IPS-20b (cell line): ENCODE results near the gene HHAT.
"Not testable (repeated sequence)": the region's sequence is repeated elsewhere in the genome, so short reads cannot be mapped to it uniquely, and the experiment has no call there.

Experiments used
- H3K27ac ChIP-seq: one replicate; pipeline ENCODE4 v1.5.1; 2013; ENCODE audit warnings: low read length
- H3K27me3 ChIP-seq: 2 replicates; pipeline ENCODE4 v1.6.1; 2013; ENCODE audit warnings: mild to moderate bottlenecking, low read length, inconsistent platforms; ENCODE audit not compliant: insufficient read depth
- H3K36me3 ChIP-seq: 2 replicates; pipeline ENCODE4 v1.6.1; 2013; ENCODE audit warnings: low read depth, mild to moderate bottlenecking, inconsistent platforms, low read length, moderate library complexity; ENCODE audit not compliant: insufficient read depth
- H3K4me1 ChIP-seq: 2 replicates; pipeline ENCODE4 v1.6.1; 2013; ENCODE audit warnings: mild to moderate bottlenecking, control low read depth, inconsistent platforms, low read length, moderate library complexity; ENCODE audit not compliant: insufficient read depth
- H3K4me3 ChIP-seq: 2 replicates; pipeline ENCODE4 v1.5.1; 2013; ENCODE audit warnings: mild to moderate bottlenecking, low read length, inconsistent platforms
- H3K9ac ChIP-seq: 2 replicates; pipeline ENCODE4 v1.6.1; 2013; ENCODE audit warnings: low read depth, mild to moderate bottlenecking, inconsistent platforms, low read length, moderate library complexity
- H3K9me3 ChIP-seq: 2 replicates; pipeline ENCODE4 v1.6.1; 2013; ENCODE audit warnings: mild to moderate bottlenecking, low read depth, low read length, inconsistent platforms; ENCODE audit not compliant: insufficient read depth

Gene HHAT

DNA sequence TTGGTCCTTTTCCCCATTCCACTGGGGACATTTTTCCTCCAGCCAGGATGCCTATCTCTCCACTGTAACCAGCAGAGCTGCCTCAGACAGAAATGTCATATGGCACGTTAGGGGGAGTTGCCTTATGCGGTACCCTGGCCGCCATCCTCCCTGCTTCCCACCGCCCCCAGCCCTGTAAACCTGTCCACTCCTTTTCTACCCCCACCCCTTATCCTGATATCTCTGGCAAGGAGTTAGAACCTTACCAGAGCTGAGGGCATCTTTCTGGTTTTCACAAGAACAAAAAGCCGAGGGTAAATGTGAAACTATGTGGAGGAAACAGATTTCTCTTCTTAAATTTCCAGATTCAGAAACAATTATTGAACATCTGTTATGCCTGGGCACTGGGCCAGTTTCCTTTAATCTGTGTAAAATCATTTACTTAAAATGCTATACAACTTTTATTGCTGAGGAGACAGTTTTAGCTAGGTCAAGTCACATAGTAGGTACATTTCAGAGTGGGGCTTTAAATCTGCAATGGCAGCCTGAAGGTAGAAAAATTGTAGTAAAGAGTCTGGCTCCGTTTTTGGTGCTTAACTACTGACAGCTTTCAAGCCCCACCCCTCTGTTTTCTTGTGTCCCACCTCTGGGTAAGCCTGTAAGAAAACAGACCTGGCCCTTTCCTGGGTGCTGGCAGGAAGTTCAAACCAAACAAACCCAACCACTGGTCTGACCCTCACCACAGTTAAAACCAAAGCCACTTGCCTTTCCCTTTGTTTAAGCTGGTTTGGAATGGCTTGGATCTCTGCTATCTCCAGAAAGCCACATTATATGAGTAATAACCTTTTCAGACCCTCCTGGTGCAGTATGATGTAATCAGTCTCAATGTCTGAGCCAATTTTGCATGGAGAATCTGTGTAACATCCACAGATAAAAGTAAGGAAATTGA lies 319.0 kb downstream of the HHAT start:
- Histone ChIP-seq H3K9me3 (no peaks in the 10 kb centered on the region), H3K27ac (no peak overlapping the region), H3K4me1 (no peaks in the 10 kb centered on the region), H3K4me3 (no peak overlapping the region), H3K27me3 (no peaks in the 10 kb centered on the region), H3K36me3 (no peaks in the 10 kb centered on the region), H3K9ac (no peak overlapping the region)

DNA sequence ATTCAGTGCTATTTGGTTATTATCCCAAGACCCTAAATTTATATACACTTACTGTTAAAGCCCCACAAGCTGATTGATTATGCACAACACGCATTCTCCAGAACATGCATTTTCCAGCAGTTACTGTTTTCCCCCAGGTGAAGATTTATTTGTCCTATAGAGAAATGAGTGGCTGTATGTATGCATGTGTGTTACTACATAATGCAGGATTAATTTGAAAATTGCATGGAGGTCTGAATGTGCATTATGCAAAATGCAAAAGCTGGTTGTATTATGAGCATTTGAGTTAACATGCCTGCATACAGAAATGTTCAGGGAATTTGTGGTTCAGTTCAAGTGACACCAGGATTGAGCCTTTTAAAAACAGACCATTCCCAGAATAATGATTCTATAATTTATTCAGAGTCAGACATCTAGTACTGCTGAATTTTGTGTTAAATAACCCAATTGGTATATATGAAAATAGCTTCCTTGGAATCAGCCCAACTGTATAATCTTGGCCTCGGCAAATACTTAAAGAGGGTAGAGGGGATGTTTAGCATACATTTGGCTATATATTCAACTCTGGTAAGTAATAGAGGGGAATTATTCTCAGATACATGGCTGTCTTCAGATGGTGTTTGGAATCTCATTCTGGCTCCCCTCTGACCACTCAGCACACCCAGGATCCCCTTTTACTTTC lies 320.0 kb downstream of the HHAT start:
- Histone ChIP-seq H3K9me3 (no peaks in the 10 kb centered on the region), H3K27me3 (no peaks in the 10 kb centered on the region), H3K36me3 (no peaks in the 10 kb centered on the region), H3K9ac (no peak overlapping the region), H3K27ac (no peak overlapping the region), H3K4me1 (no peaks in the 10 kb centered on the region), H3K4me3 (no peak overlapping the region)

DNA sequence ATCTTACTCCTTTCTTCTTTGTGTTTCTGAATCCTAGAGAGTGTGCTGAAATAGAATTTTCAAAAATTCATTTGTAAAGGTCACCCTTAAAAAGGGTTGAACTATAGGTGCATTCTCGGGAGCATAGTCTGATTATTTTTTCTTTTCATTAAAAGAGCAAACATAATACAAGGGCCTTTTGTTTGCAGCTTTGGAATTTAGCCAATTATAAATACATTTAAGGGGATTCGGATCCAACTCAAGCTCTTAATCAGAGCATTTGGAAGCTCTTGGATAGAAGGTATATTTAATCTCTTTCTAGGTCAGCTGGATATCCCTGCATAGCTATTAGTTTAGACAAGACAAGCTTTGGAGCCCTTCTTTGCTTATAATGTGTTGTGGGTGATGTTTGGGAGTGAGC lies 321.7 kb downstream of the HHAT start:
- no peak overlapping the region for H3K27ac ChIP-seq
- H3K4me1 ChIP-seq: no peaks in the 10 kb centered on the region
- H3K4me3 ChIP-seq: no peak overlapping the region
- no peak overlapping the region for H3K9ac ChIP-seq
- H3K36me3 ChIP-seq: no peaks in the 10 kb centered on the region
- H3K27me3 ChIP-seq: no peaks in the 10 kb centered on the region
- H3K9me3 ChIP-seq: no peaks in the 10 kb centered on the region

DNA sequence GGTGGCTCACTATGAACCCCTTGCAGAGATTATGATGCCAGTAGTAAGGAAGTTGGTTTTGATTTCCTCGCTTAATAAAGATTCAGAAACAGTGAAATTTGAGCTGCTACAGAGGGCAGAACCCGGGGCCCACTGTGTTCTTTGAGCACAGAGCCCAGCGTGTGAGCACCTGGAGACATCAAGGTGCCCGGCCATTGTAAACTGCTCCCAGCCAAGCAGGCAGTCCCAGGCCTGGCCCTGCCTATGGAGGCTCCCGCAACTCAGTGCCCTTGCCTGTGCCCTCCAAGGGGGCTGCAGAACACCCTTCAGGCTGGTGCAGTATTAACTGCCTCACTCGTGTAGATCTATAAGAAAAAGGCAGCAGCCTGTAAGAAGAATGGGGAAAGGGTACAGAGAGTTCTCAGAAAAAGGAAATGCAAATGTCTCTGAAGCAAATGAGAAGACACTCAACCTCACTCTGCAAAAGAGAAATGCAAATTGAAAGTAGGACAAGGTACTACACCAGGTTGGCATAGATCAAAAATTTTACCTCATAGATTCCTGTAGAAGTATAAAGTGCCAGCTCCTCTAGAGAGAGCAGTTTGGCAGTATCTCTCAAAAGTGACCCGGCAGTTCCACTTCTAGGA lies 323.7 kb downstream of the HHAT start:
- H3K4me3 ChIP-seq: no peak overlapping the region
- H3K27me3 ChIP-seq: no peaks in the 10 kb centered on the region
- no peak overlapping the region for H3K27ac ChIP-seq
- no peak overlapping the region for H3K9ac ChIP-seq
- H3K9me3 ChIP-seq: no peaks in the 10 kb centered on the region
- H3K36me3 ChIP-seq: no peaks in the 10 kb centered on the region
- H3K4me1 ChIP-seq: no peaks in the 10 kb centered on the region

DNA sequence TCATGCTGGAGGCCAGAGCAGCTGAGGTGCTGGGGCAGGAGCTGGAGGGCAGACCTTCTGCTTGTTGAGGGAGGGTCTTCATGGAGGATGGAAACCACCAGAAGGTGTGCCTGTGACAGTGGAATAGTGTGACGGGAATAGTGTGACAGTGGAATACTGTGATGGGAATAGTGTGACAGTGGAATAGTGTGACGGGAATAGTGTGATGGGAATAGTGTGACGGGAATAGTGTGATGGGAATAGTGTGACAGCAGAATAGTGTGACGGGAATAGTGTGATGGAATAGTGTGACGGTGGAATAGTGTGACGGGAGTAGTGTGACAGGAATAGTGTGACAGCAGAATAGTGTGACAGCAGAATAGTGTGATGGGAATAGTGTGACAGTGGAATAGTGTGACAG lies 325.1 kb downstream of the HHAT start:
- Histone ChIP-seq H3K27ac (no peak overlapping the region), H3K4me3 (no peak overlapping the region), H3K36me3 (no peaks in the 10 kb centered on the region)

DNA sequence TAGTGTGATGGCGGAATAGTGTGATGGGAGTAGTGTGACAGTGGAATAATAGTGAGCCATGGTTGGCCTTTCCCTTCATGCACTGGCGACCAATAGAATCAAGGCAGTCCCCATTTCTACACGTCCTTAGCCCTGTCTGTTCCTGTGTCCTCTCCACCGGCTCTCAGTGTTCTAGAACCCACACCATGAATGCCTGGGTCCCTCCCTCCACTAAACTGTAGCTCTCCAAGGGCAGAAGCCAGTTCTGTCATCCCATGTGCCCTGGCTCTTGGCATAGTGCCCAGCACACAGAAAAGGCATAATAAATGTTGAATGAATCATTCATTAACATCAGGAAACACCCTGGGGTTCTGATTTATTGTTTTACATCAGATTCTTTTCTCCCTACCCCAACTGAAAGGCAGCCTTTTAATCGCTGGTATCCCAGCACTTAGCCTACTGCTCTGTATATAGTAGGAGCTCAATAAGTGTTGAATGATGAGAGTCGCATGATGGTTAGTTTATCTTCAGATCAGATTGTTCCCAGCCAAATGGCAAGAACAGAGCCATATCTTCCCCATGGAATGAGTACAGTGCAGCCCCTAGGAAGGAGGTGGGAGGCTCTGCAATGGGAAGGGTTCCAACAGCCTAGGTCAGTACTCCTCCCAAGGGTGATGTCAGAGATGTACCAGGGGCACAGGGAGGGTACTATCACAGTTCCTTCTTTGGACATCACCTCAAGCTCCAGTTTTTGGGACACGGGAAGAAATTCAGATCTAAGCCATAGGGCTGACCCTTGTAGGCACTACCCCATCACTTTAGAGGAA lies 325.7 kb downstream of the HHAT start:
- Histone ChIP-seq H3K27ac (no peak overlapping the region), H3K9ac (no peak overlapping the region), H3K9me3 (no peaks in the 10 kb centered on the region), H3K36me3 (no peaks in the 10 kb centered on the region), H3K4me3 (no peak overlapping the region), H3K4me1 (no peaks in the 10 kb centered on the region), H3K27me3 (no peaks in the 10 kb centered on the region)

More for the DNA sequence above, 325.1 kb downstream of the HHAT start:
- Histone ChIP-seq H3K9me3 (no peaks in the 10 kb centered on the region), H3K9ac (no peak overlapping the region), H3K27me3 (no peaks in the 10 kb centered on the region), H3K4me1 (no peaks in the 10 kb centered on the region)

DNA sequence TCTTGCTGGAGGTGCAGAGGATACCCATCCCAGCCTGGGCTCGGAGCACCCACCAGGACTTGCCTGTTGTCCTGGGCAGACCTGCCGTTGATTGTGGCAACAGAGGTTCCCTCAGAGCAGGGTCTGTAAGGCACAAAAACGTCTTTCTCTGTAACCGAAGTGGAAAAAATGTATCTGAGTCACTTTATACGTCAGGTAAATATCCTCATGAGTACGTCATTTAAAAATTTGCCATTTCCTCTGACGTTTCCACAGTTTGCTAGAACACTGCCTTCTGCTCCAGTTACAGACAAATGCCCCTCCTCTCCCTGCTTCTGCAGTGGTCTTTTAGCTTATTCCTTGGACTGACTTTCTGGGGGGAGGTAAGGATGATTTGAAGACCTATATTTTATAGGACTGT lies 326.8 kb downstream of the HHAT start:
- H3K27ac ChIP-seq: no peak overlapping the region
- no peaks in the 10 kb centered on the region for H3K27me3 ChIP-seq
- no peaks in the 10 kb centered on the region for H3K4me1 ChIP-seq
- H3K4me3 ChIP-seq: no peak overlapping the region
- no peak overlapping the region for H3K9ac ChIP-seq
- no peaks in the 10 kb centered on the region for H3K36me3 ChIP-seq
- H3K9me3 ChIP-seq: no peaks in the 10 kb centered on the region

DNA sequence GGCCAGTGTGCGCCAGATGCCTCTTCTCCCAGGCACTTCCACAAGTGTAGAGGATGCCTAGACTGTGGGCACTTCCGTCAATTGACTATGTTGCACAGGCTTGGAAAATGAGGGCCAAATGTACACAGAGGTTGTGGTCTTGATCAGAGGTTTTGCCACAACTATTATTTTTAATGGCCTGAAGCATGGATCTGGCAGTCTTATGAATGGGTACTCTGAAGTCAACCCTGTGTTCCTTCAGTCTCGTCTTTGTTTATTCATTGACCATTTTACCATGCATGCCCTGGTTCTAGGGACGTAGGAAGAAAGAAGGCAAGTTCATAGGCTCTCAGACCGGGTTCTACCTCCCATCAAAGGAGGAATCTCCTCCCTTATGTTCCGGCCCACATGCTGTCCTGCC lies 329.1 kb downstream of the HHAT start:
- H3K4me1 ChIP-seq: no peaks in the 10 kb centered on the region
- H3K4me3 ChIP-seq: no peak overlapping the region
- H3K27ac ChIP-seq: no peak overlapping the region
- no peaks in the 10 kb centered on the region for H3K9me3 ChIP-seq
- no peak overlapping the region for H3K9ac ChIP-seq
- H3K36me3 ChIP-seq: no peaks in the 10 kb centered on the region
- no peaks in the 10 kb centered on the region for H3K27me3 ChIP-seq

DNA sequence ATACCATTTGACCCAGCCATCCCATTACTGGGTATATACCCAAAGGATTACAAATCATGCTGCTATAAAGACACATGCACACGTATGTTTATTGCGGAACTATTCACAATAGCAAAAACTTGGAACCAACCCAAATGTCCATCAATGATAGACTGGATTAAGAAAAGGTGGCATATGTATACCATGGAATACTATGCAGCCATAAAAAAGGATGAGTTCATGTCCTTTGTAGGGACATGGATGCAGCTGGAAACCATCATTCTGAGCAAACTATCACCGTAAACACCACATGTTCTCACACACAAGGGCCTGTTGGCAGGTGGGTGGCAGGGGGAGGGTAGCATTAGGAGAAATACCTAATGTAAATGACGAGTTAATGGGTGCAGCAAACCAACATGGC lies 332.8 kb downstream of the HHAT start:
- not testable (repeated sequence) for H3K27me3 ChIP-seq, H3K4me1 ChIP-seq, H3K27ac ChIP-seq, H3K4me3 ChIP-seq, H3K36me3 ChIP-seq, H3K9me3 ChIP-seq, H3K9ac ChIP-seq

DNA sequence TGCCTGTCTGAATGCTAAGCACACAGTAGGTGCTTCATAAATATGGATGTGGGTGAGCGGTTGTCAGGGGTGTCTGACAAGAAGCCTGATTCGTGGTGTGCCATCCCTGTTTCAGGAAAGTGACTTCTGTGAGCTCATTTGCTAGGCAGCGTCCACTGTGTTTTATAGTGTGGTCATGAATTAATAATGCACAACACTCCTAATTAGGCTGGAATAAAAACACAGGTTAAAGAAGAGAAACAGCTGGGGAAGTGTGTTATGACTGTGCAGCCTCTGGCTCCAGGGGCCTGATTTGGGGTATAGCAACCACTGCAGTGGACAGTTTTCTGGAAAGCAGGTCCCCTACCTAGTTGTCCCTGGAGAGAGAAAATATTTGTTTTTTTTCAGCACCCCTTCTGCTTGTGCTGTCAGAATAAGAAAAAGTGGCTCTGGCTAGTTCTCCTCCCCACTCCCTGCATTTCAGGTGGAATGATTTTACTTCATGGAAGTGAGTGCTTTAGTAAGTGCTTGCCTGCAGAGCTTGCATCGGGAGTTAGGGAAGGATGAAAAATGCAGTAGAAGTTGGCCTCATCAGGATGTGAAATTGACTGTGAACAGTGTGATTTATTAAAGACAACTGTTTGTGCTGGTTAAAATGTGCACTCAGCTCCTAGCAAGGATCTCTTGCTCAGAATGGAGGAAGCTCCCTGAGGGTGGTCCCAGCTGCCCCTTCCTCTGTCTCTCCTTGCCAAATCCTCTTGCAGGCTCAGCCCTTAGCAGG lies 333.8 kb downstream of the HHAT start:
- Histone ChIP-seq H3K9ac (no peak overlapping the region), H3K27me3 (no peaks in the 10 kb centered on the region), H3K4me1 (no peaks in the 10 kb centered on the region)

More for the DNA sequence above, 333.8 kb downstream of the HHAT start:
- H3K4me3 ChIP-seq: no peak overlapping the region
- no peaks in the 10 kb centered on the region for H3K36me3 ChIP-seq
- no peak overlapping the region for H3K27ac ChIP-seq
- H3K9me3 ChIP-seq: no peaks in the 10 kb centered on the region
